Activated T-cell treated with anti-CD3 and anti-CD28 coated beads for 4 hours (primary cell): Measurements from ENCODE around the gene LYRM1.
"Not testable (repeated sequence)": the region's sequence is repeated elsewhere in the genome, so short reads cannot be mapped to it uniquely, and the experiment has no call there.

ENCODE experiments used
- DNase-seq: peaks from one replicate; pipeline ENCODE4 v3.0.0-alpha.2; 2020

LYRM1 gene

DNA sequence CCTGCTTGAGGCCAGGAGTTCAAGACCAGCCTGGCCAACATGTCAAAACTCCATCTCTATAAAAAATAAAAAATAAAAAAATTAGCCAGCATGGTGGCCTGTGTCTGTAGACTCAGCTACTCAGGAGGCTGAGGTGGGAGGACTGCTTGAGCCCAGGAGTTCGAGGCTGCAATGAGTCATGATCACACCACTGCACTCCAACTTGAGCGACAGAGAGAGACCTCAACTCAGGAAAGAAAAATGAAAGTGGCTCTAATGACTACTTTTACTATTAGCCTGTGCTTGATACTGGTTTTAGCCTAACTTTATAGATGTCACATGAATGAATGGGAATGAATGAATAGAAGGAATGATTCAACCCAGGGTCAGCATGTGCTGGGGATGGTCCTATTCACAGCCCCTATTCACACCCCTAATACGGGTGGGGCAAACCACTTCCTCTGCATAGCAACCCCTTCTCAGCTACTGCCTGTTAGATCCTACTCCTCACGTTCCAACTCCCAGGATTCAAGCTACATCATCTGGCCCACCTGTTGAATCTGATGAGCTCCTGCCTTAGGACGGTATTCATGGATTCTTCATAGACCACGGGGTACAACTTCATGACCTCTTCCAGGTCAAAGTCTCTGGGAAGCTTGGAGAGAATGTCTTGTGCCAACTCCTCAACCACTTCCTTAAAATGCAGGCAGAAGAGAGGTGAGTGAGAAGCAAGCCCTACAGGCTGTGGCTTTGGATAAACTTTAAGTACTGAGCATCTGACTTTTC lies 40.5 kb downstream of the LYRM1 start:
- no peak for DNase-seq

DNA sequence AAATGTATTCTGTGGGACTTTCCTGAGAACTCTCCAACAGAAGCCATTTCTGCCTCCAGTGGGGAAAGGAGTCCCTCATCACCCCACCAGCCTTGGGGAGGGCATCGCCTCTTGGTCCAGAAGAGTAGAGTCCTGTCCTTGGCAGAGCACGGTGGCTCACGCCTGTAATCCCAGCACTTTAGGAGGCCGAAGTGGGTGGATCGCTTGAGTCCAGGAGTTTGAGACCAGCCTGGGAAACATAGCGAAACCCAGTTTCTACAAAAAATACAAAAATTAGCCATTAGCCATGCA lies 41.0 kb downstream of the LYRM1 start:
- no peak for DNase-seq

DNA sequence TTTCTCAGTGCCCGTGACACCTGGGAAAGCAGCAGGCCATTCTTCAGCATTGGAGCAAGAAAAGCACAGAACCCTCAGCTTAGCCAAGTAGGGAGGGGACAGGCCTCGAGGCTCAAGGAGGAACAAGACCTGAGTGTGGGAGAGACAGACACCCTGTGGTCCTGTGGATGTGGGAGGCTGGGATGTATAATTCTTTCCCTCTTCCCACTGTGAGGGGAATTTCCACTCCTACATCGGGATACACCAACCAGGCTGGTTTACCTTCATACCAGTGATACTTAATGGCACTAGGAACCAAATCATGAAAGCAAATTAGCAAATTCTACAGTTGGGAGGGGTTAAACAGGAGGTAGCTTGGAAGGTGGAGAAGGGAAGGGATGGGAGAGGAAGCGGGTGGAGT lies 41.7 kb downstream of the LYRM1 start:
- DNase-seq: no peak

DNA sequence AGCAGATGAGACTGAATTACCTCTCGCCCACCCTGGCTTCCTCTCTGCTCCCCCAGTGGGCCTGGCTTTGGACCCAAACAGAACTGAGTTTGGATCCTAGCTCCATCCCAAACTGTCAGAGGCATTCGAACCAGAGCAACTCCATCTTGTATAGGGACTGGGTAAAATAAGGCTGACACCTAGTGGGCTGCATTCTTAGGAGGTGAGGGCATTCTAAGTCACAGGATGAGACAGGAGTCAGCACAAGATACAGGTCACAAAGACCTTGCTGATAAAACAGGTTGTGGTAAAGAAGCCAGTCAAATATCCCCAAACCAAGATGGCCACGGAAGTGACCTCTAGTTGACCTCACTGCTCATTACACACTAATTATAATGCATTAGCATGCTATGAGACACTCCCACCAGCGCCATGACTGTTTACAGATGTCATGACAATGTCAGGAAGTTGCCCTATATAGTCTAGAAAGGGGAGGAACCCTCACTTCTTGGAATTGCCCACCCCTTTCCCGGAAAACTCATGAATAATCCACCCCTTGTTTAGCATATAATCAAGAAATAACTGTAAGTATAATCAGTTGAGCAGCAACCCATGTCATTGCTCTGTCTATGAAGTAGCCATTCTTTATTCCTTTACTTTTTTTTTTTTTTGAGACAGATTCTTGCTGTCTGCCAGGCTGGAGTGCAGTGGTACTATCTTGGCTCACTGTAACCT lies 44.4 kb downstream of the LYRM1 start:
- DNase-seq: no peak

DNA sequence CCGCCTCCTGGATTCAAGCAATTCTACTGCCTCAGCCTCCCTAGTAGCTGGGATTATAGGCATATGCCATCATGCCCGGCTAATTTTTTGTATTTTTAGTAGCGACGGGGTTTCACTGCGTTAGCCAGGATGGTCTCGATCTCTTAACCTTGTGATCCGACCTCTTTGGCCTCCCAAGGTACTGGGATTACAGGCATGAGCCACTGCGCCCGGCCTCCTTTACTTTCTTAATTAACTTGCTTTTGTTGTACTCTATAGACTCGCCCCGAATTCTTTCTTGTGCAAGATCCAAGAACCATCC lies 45.0 kb downstream of the LYRM1 start:
- DNase-seq: not testable (repeated sequence)

DNA sequence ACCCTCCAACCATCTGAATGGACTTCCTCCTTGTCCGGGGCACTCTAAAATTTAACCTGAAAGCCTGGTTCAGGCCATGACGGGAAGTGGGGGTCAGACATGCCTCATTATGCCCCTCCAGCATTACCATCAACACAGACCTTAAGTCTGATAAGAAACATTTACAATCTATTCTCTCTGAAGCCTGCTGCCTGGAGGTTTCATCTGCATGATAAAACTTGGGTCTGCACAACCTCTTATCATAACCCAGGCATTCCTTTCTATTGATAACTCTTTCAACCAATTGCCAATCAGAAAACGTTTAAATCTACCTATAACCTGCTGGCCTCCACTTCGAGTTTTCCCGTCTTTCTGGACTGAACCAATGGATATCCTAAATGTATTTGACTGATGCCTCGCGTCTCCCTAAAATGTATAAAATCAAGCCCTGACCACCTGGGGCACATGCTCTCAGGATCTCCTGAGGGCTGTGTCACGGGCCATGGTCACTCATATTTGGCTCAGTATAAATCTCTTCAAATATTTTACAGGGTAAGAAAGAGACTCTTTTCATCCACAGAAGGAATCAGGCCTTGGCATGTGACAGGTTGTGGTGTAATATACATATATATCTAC lies 45.6 kb downstream of the LYRM1 start:
- no peak for DNase-seq

DNA sequence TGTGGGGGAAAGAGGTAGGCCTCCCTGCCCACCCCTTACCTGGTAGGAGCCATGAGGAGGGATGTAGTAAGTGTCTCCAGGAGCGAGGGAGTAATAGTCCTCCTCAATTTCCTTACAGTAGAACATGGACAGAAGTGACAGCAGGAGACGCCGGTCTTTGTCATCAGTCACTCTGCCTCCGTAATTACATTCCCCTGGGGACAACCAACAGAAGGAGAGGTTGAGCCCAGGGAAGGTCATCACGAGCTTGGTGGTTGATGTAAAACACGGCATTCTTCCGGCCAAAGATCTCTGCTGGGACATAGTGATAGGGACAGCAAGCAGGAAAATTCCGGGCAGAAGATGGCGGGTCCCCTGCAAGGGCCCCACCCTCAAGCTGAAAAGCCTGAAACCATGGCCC lies 47.9 kb downstream of the LYRM1 start:
- DNase-seq: no peak

DNA sequence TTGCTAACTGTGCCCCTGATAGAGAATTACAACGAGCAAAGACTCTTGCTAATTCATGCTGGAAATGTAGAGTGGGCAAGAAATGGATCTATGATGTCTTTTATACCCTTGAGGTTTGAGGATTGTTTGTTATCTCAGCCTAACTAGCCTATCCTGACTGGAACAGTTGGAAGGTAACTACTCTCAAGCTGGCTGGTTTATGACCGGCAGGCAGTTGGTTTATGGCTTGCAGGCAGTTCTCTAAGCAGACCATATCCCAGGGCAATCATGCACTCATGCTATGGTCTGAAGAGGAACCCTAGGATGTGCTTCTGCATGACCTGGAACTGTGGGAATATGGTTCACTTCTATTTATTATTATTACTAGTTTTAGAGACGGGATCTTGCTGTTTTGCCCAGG lies 49.1 kb downstream of the LYRM1 start:
- DNase-seq: no peak

DNA sequence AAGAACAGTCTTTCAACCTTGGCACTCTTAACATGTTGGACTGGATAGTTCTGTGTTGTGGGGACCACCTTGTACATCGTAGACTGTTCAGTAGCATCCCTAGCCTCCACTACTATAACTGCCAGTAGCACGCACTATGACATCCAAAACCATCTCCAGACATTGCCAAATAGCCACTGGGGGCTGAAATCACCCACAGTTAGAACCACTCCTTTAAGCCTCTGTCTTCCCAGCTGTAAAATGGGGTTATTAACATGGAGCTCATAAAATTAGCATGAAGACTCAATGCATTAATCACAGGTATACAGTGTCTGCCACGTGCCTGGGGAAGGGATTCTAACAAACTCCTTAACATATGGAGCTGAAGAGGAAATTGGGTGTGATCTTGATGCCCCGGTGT lies 49.7 kb downstream of the LYRM1 start:
- DNase-seq: no peak

DNA sequence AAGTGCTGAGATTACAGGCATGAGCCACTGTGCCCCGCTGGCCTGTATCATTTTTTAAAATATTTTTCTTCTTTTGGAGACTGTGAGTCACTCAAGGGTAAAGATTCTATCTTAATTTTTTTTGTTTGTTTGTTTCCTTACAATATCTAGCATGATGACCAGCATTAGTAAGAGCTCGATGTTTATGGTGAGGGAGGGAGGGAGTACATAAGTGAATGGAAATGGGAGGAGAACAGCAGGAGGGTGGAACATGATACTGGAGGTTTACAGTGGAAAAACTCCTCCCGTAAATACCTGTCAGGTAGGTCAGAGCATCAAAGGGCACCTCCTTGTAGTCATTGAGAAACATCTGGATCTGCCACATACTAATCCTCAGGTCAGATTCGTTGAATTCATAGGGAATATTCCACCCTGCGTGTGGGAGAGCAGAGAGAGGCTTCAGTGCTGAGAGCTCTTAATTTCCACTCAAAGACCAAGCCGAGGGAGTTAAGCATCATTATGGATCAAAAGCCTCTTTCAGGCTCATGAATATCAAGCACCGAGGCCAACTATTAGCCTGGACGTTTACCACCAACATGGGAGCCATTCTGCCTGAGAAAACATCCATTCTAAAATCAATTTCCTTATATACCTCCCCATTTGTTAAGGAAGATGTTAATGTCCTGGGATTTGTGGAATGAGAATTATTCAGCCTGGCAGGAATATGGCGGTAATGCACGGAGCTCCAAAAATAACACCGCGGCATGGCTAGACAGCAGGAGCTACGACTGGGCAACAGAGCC lies 51.8 kb downstream of the LYRM1 start:
- DNase-seq: no peak

DNA sequence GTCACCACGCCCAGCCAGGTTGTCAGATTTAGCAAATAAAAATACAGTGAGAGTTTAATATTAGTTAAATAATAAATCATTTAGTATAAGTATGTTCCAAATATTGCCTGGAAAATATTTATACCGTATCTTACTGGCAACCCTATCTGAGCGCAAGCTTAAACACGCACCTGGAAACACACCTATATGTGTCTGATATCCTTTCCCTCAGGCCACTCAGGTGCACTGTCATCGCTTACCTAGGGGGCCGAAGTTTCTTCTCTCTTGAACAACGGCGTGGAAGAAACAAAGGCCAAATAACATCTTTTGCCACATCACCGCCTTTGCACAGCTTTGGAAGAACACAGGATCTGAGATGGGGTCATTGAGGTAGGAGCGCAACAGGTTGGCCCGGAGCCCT lies 54.0 kb downstream of the LYRM1 start:
- no peak for DNase-seq

DNA sequence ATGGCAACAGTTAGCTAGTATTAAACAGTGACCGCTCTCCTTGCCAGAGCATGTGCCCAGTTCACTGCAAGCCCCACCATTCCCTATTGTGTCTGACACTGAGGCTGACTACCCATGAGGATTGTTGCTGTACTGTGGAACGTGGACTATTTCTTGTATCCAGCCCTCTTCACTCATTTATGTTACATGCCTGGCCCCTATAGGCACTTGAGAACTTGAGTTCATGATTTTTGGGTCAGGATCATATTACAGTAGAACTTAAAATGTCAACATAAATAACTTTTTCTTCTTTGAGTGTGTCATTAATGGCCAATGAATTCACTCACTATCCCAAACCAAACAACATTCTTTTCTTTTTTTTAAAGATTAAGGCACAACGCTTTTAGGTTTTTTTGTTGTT lies 55.7 kb downstream of the LYRM1 start:
- no peak for DNase-seq

DNA sequence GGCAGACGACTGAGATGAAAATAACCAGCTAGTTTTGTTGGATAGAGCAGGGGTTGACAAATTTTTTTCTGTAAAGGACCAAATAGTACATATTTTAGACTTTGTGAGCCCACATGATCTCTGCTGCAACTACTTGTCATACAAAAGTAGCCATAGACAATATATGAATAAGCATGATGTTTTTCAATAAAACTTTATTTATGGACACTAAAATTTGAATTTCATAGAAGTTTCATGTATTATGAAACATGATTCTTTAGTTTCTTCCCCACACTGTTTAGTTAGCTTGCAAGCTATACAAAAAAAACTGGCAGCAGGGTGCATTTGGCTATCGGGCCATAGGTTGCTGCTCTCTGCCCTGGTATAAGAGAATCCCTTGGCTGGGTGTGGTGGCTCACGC lies 56.6 kb downstream of the LYRM1 start:
- no peak for DNase-seq

DNA sequence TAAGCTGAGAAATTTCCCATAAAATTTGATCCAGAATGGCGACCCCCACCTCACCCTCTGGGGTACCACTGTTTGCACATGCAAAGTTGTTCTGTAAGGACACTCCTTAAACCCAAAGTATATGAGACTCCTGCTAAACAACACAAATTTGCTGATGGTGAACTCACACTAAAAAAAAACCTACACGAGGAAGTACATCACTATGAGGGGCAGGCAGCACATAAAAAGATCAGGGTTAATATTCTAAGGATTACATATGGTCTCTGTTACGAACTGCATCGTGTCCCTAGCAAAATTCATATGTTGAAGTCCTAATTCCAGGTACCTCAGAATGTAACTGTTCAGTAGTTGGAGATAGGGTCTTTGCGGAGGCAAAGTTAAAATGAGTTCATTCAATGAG lies 60.3 kb downstream of the LYRM1 start:
- DNase-seq: no peak

DNA sequence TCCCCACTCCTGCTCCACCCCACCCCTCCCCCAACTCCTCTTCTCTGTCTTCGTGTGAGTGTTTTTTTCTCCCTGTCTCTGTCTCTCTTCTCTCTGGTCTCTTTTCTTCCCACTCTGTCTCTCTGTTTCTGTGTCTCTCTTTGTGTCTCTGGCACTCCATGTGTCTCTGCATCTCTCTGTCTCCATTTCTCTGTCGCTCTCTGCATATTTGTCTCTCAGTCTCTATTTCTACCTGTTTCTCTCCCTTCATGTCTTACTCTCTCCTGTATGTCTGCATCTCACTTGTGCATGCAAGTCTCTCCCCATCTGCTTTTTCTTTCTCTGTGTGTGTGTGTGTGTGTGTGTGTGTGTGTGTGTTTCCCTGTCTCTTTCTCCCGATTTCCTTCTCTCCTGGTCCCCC lies 68.2 kb downstream of the LYRM1 start:
- no peak for DNase-seq

DNA sequence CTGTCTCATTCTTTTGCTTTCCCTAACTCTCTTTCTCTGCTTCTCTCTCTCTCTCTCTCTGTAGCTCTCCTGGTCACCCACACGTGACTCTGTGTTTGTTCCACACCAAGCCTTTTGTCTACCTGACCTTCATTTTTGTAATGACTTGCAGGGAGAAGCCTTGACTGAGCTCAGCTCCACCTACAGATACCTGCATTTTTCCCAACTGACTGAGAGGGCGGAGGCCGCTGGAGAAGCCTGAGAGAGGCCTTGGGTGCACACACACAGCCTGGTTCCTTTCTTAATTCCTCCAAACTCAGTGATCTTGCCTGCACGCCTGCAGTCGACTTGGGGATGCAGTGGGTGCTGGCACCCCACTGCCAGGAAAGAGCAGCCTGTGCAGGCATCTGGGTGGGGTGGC lies 68.8 kb downstream of the LYRM1 start:
- DNase-seq: no peak

DNA sequence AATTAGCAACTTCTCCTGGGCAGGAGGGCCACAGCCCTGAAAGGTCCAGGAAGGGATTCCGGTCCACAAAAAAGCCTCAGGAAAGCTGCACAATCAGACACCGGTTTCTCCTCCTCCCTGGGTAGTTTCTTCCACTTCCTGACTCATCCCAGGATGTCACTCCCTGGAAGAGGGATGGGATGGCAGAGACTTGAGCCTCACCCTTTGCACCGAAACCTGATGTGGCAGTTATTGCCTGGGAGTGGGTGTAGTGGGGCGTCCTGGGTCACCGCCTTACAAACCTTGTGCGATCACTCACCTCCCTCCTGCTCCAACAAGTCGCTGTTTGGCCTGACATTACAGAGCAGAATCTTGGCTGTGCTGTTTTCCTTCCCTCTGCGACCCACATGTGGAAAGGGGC lies 70.8 kb downstream of the LYRM1 start:
- no peak for DNase-seq

DNA sequence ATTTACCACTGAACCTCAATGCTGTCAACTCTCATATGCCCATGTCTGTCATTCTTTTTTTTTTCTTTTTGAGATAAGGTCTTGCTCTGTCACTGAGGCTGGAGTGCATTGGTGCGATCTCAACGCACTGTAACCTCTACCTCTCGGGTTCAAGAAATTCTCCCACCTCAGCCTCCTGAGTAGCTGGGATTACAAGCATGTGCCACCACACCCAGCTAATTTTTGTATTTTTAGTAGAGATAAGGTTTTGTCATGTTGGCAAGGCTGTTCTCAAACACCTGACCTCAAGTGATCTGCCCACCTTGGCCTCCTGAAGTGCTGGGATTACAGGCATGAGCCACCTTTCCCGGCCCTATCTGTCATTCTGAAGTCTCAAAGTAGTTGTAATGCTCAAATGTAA lies 72.6 kb downstream of the LYRM1 start:
- DNase-seq: not testable (repeated sequence)
